Stimulated activated memory B cell treated with anti-CD40 and anti-IgM and Interleukin-4, amounts not matched to agents 10 μg/mL and 1 μg/mL and 100 μg/mL, for 72 hours (primary cell): ENCODE results near the gene ETV4.
"Not testable (repeated sequence)": the region's sequence is repeated elsewhere in the genome, so short reads cannot be mapped to it uniquely, and the experiment has no call there.

Experiments
- ATAC-seq: fragments of 150-1000 bp; cut with Tn5 transposase; 2 replicates; pipeline ENCODE4 v1.10.0; 2021
- H3K27ac Mint-ChIP-seq: one replicate; pipeline ENCODE4 v1.8.0; 2022; ENCODE audit warnings: mild to moderate bottlenecking, mixed read lengths
- H3K27me3 Mint-ChIP-seq: one replicate; pipeline ENCODE4 v1.8.0; 2022; ENCODE audit warnings: mixed read lengths
- H3K36me3 Mint-ChIP-seq: one replicate; pipeline ENCODE4 v1.8.0; 2022; ENCODE audit warnings: mixed read lengths
- H3K4me1 Mint-ChIP-seq: one replicate; pipeline ENCODE4 v1.8.0; 2022; ENCODE audit warnings: mixed read lengths
- H3K4me3 Mint-ChIP-seq: one replicate; pipeline ENCODE4 v1.8.0; 2022; ENCODE audit warnings: mild to moderate bottlenecking, moderate library complexity, mixed read lengths
- H3K9me3 Mint-ChIP-seq: one replicate; pipeline ENCODE4 v1.8.0; 2022; ENCODE audit warnings: mixed read lengths

Gene ETV4

GRCh38 chr17:43517161-43517560 is 29.0 kb downstream of the ETV4 start:
- no peak overlapping the region for H3K27ac Mint-ChIP-seq
- no peaks in the 10 kb centered on the region for H3K9me3 Mint-ChIP-seq
- H3K4me1 Mint-ChIP-seq: peaks cover 14% of the 10 kb centered on the region
- peaks cover 64% of the 10 kb centered on the region for H3K36me3 Mint-ChIP-seq
- peak; percentile 31 for ATAC-seq
- no peak overlapping the region for H3K4me3 Mint-ChIP-seq
- H3K27me3 Mint-ChIP-seq: no peaks in the 10 kb centered on the region

- Mint-ChIP-seq H3K4me1 (peaks cover 14% of the 10 kb centered on the region), H3K36me3 (peaks cover 59% of the 10 kb centered on the region), H3K9me3 (no peaks in the 10 kb centered on the region), H3K4me3 (no peak overlapping the region), H3K27me3 (no peaks in the 10 kb centered on the region), H3K27ac (no peak overlapping the region)
- no peak for ATAC-seq
These were observed 30.5 kb downstream of the ETV4 start for GRCh38 chr17:43515656-43516055.

- not testable (repeated sequence) for ATAC-seq, H3K9me3 Mint-ChIP-seq, H3K4me3 Mint-ChIP-seq, H3K27me3 Mint-ChIP-seq, H3K27ac Mint-ChIP-seq
- peaks cover 60% of the 10 kb centered on the region for H3K36me3 Mint-ChIP-seq
- H3K4me1 Mint-ChIP-seq: peaks cover 15% of the 10 kb centered on the region
These were observed 34.9 kb downstream of the ETV4 start for GRCh38 chr17:43511199-43511598.

- H3K4me3 Mint-ChIP-seq, H3K27me3 Mint-ChIP-seq, H3K9me3 Mint-ChIP-seq: not testable (repeated sequence)
- ATAC-seq: peak; percentile 12
- Mint-ChIP-seq H3K4me1 (peaks cover 15% of the 10 kb centered on the region), H3K27ac (peak overlapping the region; percentile 56), H3K36me3 (peaks cover 75% of the 10 kb centered on the region)
These were observed 36.7 kb downstream of the ETV4 start for GRCh38 chr17:43509440-43509839.

- Mint-ChIP-seq H3K4me1 (peaks cover 11% of the 10 kb centered on the region), H3K27ac (no peak overlapping the region), H3K9me3 (no peaks in the 10 kb centered on the region), H3K27me3 (no peaks in the 10 kb centered on the region), H3K4me3 (no peak overlapping the region), H3K36me3 (peaks cover 49% of the 10 kb centered on the region)
- no peak for ATAC-seq
These were observed 55.5 kb downstream of the ETV4 start for GRCh38 chr17:43490621-43491020.

GRCh38 chr17:43483674-43484551 is 62.2 kb downstream of the ETV4 start, which contains the start of gene DHX8:
DHX8 (plus strand) TSS chr17:43483975; CDS start chr17:43484038, 63 bp downstream.
- peak; percentile 99 for ATAC-seq
- peaks cover 25% of the 10 kb centered on the region for H3K4me1 Mint-ChIP-seq
- no peaks in the 10 kb centered on the region for H3K9me3 Mint-ChIP-seq
- peak within 1 kb of the TSS; percentile 92 for H3K27ac Mint-ChIP-seq
- no peaks in the 10 kb centered on the region for H3K27me3 Mint-ChIP-seq
- H3K4me3 Mint-ChIP-seq: peak within 1 kb of the TSS; percentile 97
- H3K36me3 Mint-ChIP-seq: peaks cover 5% of the 10 kb centered on the region

GRCh38 chr17:43482103-43483012 is 63.8 kb downstream of the ETV4 start:
- Mint-ChIP-seq H3K9me3 (no peaks in the 10 kb centered on the region), H3K27ac (no peak overlapping the region), H3K36me3 (peaks cover 5% of the 10 kb centered on the region), H3K27me3 (no peaks in the 10 kb centered on the region), H3K4me3 (no peak overlapping the region), H3K4me1 (peaks cover 21% of the 10 kb centered on the region)
- ATAC-seq: no peak

GRCh38 chr17:43479948-43480347 is 66.2 kb downstream of the ETV4 start:
- H3K9me3 Mint-ChIP-seq: no peaks in the 10 kb centered on the region

More at GRCh38 chr17:43479948-43480347, 66.2 kb downstream of the ETV4 start:
- no peak overlapping the region for H3K4me3 Mint-ChIP-seq
- no peaks in the 10 kb centered on the region for H3K27me3 Mint-ChIP-seq
- ATAC-seq: no peak
- H3K36me3 Mint-ChIP-seq: peaks cover 5% of the 10 kb centered on the region
- no peak overlapping the region for H3K27ac Mint-ChIP-seq
- peaks cover 11% of the 10 kb centered on the region for H3K4me1 Mint-ChIP-seq
